Peyer's patch (tissue), 4 donors: ENCODE data around the gene SMYD3. TPM values are rescaled to one million over a fixed set of nuclear protein-coding genes. Genes with fewer than 3 reads are reported as not detected.
A peak's percentile ranks its signal among the peaks of the same experiment; 100 is the strongest.
"Not testable (repeated sequence)": the region's sequence is repeated elsewhere in the genome, so short reads cannot be mapped to it uniquely, and the experiment has no call there.

Experiments used
- DNase-seq, 3 donors: peaks; one replicate each; pipeline ENCODE4 v3.0.0-alpha.2; 2017 to 2019
- H3K27ac ChIP-seq, 4 donors: fragments of 200-600 bp; sonication (generic); one replicate each; pipeline ENCODE4 v1.5.1; 2016 to 2019
- H3K27me3 ChIP-seq, 2 donors: fragments of 200-600 bp; sonication (generic); one replicate each; pipeline ENCODE4 v1.5.1; 2019
- H3K36me3 ChIP-seq, 3 donors: fragments of 200-600 bp; sonication (generic); one replicate each; pipeline ENCODE4 v1.5.1; 2016 to 2019
- H3K4me1 ChIP-seq, 4 donors: fragments of 200-600 bp; sonication (generic); one replicate each; pipeline ENCODE4 v1.5.1; 2016 to 2019
- H3K4me3 ChIP-seq, 4 donors: fragments of 200-600 bp; sonication (generic); 1 replicate in 3 of 4; 2 replicates in 1 of 4; pipeline ENCODE4 v1.5.1; 2016 to 2019; ENCODE audit warnings: mild to moderate bottlenecking in 1 of 4
- H3K9me3 ChIP-seq, 4 donors: fragments of 200-600 bp; sonication (generic); one replicate each; pipeline ENCODE4 v1.5.1; 2016 to 2019; ENCODE audit warnings: mild to moderate bottlenecking in 1 of 4
- CTCF ChIP-seq, 6 experiments: fragments of 450-650 bp in 4 of 6; fragments of 200-600 bp in 2 of 6; sonication (generic) in 1 of 6; IDR thresholded peaks; one replicate each; pipeline ENCODE4 v1.5.1; 2017 to 2019; ENCODE audit warnings: antibody characterized with exemption in 6 of 6, mild to moderate bottlenecking in 3 of 6, moderate library complexity in 1 of 6
- POLR2A ChIP-seq, 2 donors: fragments of 450-650 bp; IDR thresholded peaks; one replicate each; pipeline ENCODE4 v1.5.1; 2017; ENCODE audit warnings: antibody characterized with exemption in 2 of 2, mild to moderate bottlenecking in 2 of 2, moderate library complexity in 2 of 2
- total RNA-seq, 4 donors: library from RNA; depleted of rRNA; stranded (reverse); fragments of >200 nt; gene quantifications; one replicate each; pipeline ENCODE4 v1.1.0, GENCODE V29; 2016

SMYD3 gene
- total RNA-seq, 4 donors from 2014 or later, result 19.8 to 55.3 (median 26.9) TPM

- no peaks in the 10 kb centered on the region for H3K27me3 ChIP-seq
- H3K4me1 ChIP-seq, result no peaks in the 10 kb centered on the region
- no peak overlapping the region for H3K4me3 ChIP-seq
- TF ChIP-seq POLR2A (IDR thresholded peaks at IDR 0.05) (no peak), CTCF (IDR thresholded peaks at IDR 0.05) (no peak)
- H3K36me3 ChIP-seq, result no peaks in the 10 kb centered on the region
- no peak for DNase-seq
- H3K27ac ChIP-seq, result no peak overlapping the region
- no peaks in the 10 kb centered on the region for H3K9me3 ChIP-seq
Measured at GRCh38 chr1:246029616-246030015, 477.5 kb downstream of the SMYD3 start.

- H3K27me3 ChIP-seq, DNase-seq, H3K36me3 ChIP-seq, H3K4me3 ChIP-seq, H3K27ac ChIP-seq, H3K4me1 ChIP-seq, H3K9me3 ChIP-seq: not testable (repeated sequence)
Measured at GRCh38 chr1:246024118-246024517, 483.0 kb downstream of the SMYD3 start.

GRCh38 chr1:246020211-246020954, 486.7 kb downstream of the SMYD3 start:
- Histone ChIP-seq H3K27ac (no peak overlapping the region), H3K9me3 (no peaks in the 10 kb centered on the region), H3K36me3 (no peaks in the 10 kb centered on the region), H3K4me3 (no peak overlapping the region), H3K27me3 (no peaks in the 10 kb centered on the region), H3K4me1 (no peaks in the 10 kb centered on the region)
- no peak for DNase-seq
- TF ChIP-seq POLR2A (IDR thresholded peaks at IDR 0.05), result no peak
- TF ChIP-seq CTCF (IDR thresholded peaks at IDR 0.05), result no peak

GRCh38 chr1:246018146-246018545, 488.9 kb downstream of the SMYD3 start:
- H3K9me3 ChIP-seq, result no peaks in the 10 kb centered on the region
- TF ChIP-seq CTCF (IDR thresholded peaks at IDR 0.05) (no peak), POLR2A (IDR thresholded peaks at IDR 0.05) (no peak)
- H3K36me3 ChIP-seq, result no peaks in the 10 kb centered on the region
- no peak overlapping the region for H3K4me3 ChIP-seq
- DNase-seq, result no peak
- no peak overlapping the region for H3K27ac ChIP-seq
- no peaks in the 10 kb centered on the region for H3K27me3 ChIP-seq
- no peaks in the 10 kb centered on the region for H3K4me1 ChIP-seq

GRCh38 chr1:246012341-246012740, 494.7 kb downstream of the SMYD3 start:
- Histone ChIP-seq H3K4me1 (no peaks in the 10 kb centered on the region), H3K27me3 (no peaks in the 10 kb centered on the region), H3K9me3 (no peaks in the 10 kb centered on the region), H3K36me3 (no peaks in the 10 kb centered on the region), H3K27ac (no peak overlapping the region), H3K4me3 (no peak overlapping the region)
- TF ChIP-seq CTCF (IDR thresholded peaks at IDR 0.05) (peak in 4 of 6 experiments; percentile 53 to 73 (median 70)), POLR2A (IDR thresholded peaks at IDR 0.05) (no peak)
- no peak for DNase-seq

GRCh38 chr1:246010386-246010785, 496.7 kb downstream of the SMYD3 start:
- H3K9me3 ChIP-seq, result no peaks in the 10 kb centered on the region
- TF ChIP-seq CTCF (IDR thresholded peaks at IDR 0.05) (no peak), POLR2A (IDR thresholded peaks at IDR 0.05) (no peak)
- no peak for DNase-seq
- no peaks in the 10 kb centered on the region for H3K4me1 ChIP-seq
- no peaks in the 10 kb centered on the region for H3K27me3 ChIP-seq
- H3K27ac ChIP-seq, result no peak overlapping the region
- H3K36me3 ChIP-seq, result no peaks in the 10 kb centered on the region
- H3K4me3 ChIP-seq, result no peak overlapping the region
